Fibroblast of lung (primary cell): ENCODE results near the gene MUC12. TPM values are rescaled to one million over a fixed set of nuclear protein-coding genes. Genes with fewer than 3 reads are reported as not detected.

ENCODE experiments used
- DNase-seq, 2 donors: peaks; one replicate each; pipeline versions ENCODE4 v3.0.0 to v3.0.0-alpha.2; 2010; ENCODE audit warnings: low read depth in 2 of 2
- H2AFZ ChIP-seq: 2 replicates; pipeline ENCODE4 v1.5.1; 2012; ENCODE audit warnings: low read length, control low read depth, inconsistent platforms
- H3K27ac ChIP-seq: 2 replicates; pipeline ENCODE4 v1.5.1; 2011; ENCODE audit warnings: low read length, control low read depth; ENCODE audit not compliant: insufficient read depth
- H3K27me3 ChIP-seq: 2 replicates; pipeline ENCODE4 v1.5.1; 2011; ENCODE audit warnings: mild to moderate bottlenecking, low read length; ENCODE audit not compliant: control insufficient read depth, insufficient read depth
- H3K36me3 ChIP-seq: 2 replicates; pipeline ENCODE4 v1.5.1; 2011; ENCODE audit warnings: low read length; ENCODE audit not compliant: control insufficient read depth, insufficient read depth
- H3K4me1 ChIP-seq: 2 replicates; pipeline ENCODE4 v1.5.1; 2011; ENCODE audit warnings: low read length; ENCODE audit not compliant: control insufficient read depth, insufficient read depth; ENCODE audit errors: extremely low read depth
- H3K4me2 ChIP-seq: 2 replicates; pipeline ENCODE4 v1.5.1; 2011; ENCODE audit warnings: low read length, control low read depth; ENCODE audit not compliant: insufficient read depth; ENCODE audit errors: extremely low read depth
- H3K4me3 ChIP-seq, 4 experiments: fragments of 200-600 bp in 1 of 4; sonication (generic) in 1 of 4; replicated peaks in 1 of 4; 2 replicates each; pipeline ENCODE4 v1.5.1; 2011 to 2016; ENCODE audit warnings: low read length in 4 of 4, low read depth in 3 of 4, mild to moderate bottlenecking in 3 of 4, control low read depth in 2 of 4, inconsistent platforms in 1 of 4, mixed read lengths in 1 of 4; ENCODE audit not compliant: insufficient read depth in 1 of 4; ENCODE audit errors: control extremely low read depth in 1 of 4
- H3K79me2 ChIP-seq: 2 replicates; pipeline ENCODE4 v1.5.1; 2012; ENCODE audit warnings: mild to moderate bottlenecking, low read length, inconsistent platforms; ENCODE audit not compliant: control insufficient read depth, insufficient read depth
- H3K9ac ChIP-seq: 2 replicates; pipeline ENCODE4 v1.5.1; 2011; ENCODE audit warnings: mild to moderate bottlenecking, low read length, control low read depth; ENCODE audit not compliant: insufficient read depth
- H3K9me3 ChIP-seq: 2 replicates; pipeline ENCODE4 v1.5.1; 2012; ENCODE audit warnings: low read depth, low read length; ENCODE audit not compliant: control insufficient read depth, insufficient read depth
- H4K20me1 ChIP-seq: 2 replicates; pipeline ENCODE4 v1.5.1; 2011; ENCODE audit warnings: low read length; ENCODE audit not compliant: control insufficient read depth, insufficient read depth; ENCODE audit errors: extremely low read depth
- EZH2 ChIP-seq: IDR thresholded peaks from 2 replicates; pipeline ENCODE4 v1.5.1; 2012; ENCODE audit warnings: low read length, control low read depth, mild to moderate bottlenecking; ENCODE audit errors: missing control alignments
- polyA plus RNA-seq, 2 donors: library from polyadenylated mRNA; depleted of rRNA in 1 of 2; stranded (reverse) in 1 of 2; unstranded in 1 of 2; fragments of >200 nt; gene quantifications; 2 replicates each; pipeline ENCODE4 v1.2.1, GENCODE V29; 2011 to 2012; ENCODE audit warnings: missing spikeins in 1 of 2
- total RNA-seq: library from RNA; depleted of rRNA; stranded (reverse); fragments of >200 nt; gene quantifications from 2 replicates; pipeline ENCODE4 v1.2.1, GENCODE V29; 2014
- TF ChIP-seq, protein P1 (sequence below), 2 donors: IDR thresholded peaks in 1 of 2; conservative IDR thresholded peaks in 1 of 2; 1 replicate in 1 of 2; 2 replicates in 1 of 2; pipeline ENCODE4 v1.5.1; 2011 to 2012; ENCODE audit warnings: low read length in 2 of 2, control low read depth in 1 of 2, inconsistent platforms in 1 of 2, low read depth in 1 of 2, mild to moderate bottlenecking in 1 of 2

MUC12 gene
- total and polyA plus RNA-seq, 2 donors (not counting 1 experiment from before 2014, with no cell fraction given), result 0.50 to 0.95 TPM

- Histone ChIP-seq H3K4me1 (peaks cover 2% of the 10 kb centered on the region), H4K20me1 (no peaks in the 10 kb centered on the region), H3K4me3 (no peak overlapping the region), H3K4me2 (peak overlapping the region; percentile 25), H3K79me2 (no peaks in the 10 kb centered on the region), H3K27me3 (no peaks in the 10 kb centered on the region), H3K9ac (no peak overlapping the region), H3K9me3 (no peaks in the 10 kb centered on the region), H2AFZ (no peak overlapping the region), H3K27ac (no peak overlapping the region), H3K36me3 (no peaks in the 10 kb centered on the region)
- TF ChIP-seq, protein P1, sequence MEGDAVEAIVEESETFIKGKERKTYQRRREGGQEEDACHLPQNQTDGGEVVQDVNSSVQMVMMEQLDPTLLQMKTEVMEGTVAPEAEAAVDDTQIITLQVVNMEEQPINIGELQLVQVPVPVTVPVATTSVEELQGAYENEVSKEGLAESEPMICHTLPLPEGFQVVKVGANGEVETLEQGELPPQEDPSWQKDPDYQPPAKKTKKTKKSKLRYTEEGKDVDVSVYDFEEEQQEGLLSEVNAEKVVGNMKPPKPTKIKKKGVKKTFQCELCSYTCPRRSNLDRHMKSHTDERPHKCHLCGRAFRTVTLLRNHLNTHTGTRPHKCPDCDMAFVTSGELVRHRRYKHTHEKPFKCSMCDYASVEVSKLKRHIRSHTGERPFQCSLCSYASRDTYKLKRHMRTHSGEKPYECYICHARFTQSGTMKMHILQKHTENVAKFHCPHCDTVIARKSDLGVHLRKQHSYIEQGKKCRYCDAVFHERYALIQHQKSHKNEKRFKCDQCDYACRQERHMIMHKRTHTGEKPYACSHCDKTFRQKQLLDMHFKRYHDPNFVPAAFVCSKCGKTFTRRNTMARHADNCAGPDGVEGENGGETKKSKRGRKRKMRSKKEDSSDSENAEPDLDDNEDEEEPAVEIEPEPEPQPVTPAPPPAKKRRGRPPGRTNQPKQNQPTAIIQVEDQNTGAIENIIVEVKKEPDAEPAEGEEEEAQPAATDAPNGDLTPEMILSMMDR (conservative IDR thresholded peaks at IDR 0.05 in 1 of 2, IDR thresholded peaks at IDR 0.05 in 1 of 2; ENCODE audit: low read depth in 1 of 2, low read length in 2 of 2), result no peak
- no peak for TF ChIP-seq EZH2
- peak in 1 of 2 donors; percentile 44 for DNase-seq
These were observed 27.2 kb upstream of the MUC12 start for GRCh38 chr7:100942045-100942774.

DNA sequence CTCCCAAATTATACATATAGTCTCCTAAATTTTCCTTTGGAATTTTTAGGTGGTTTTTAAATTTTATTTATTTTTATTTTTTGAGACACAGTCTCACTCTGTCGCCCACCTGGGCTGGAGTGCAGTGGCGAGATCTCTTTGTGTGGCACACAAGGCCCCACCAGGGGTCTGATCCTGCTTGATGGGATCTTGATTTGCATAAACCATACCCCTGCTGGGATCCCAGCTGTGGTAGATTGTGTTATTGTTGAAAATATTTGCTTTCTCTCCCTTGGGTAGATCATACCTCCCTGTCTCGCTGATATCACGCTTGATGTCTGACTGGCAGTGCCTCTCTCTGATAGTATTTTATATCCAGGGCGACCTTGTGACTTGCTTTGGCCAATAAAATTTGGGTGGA is 25.7 kb upstream of the MUC12 start:
- no peak overlapping the region for H3K4me2 ChIP-seq
- no peaks in the 10 kb centered on the region for H3K27me3 ChIP-seq
- H4K20me1 ChIP-seq, result no peaks in the 10 kb centered on the region
- no peaks in the 10 kb centered on the region for H3K36me3 ChIP-seq
- H3K4me1 ChIP-seq, result peaks cover 2% of the 10 kb centered on the region
- DNase-seq, result no peak
- no peak overlapping the region for H3K9ac ChIP-seq
- no peak overlapping the region for H3K4me3 ChIP-seq
- H3K27ac ChIP-seq, result no peak overlapping the region
- no peak overlapping the region for H2AFZ ChIP-seq
- H3K9me3 ChIP-seq, result no peaks in the 10 kb centered on the region
- TF ChIP-seq, protein P1 (conservative IDR thresholded peaks at IDR 0.05 in 1 of 2, IDR thresholded peaks at IDR 0.05 in 1 of 2; ENCODE audit: low read depth in 1 of 2, low read length in 2 of 2), result no peak
- no peak for TF ChIP-seq EZH2
- H3K79me2 ChIP-seq, result no peaks in the 10 kb centered on the region

GRCh38 chr7:100944138-100944537 is 25.2 kb upstream of the MUC12 start:
- no peak overlapping the region for H3K9ac ChIP-seq
- no peaks in the 10 kb centered on the region for H3K9me3 ChIP-seq
- no peaks in the 10 kb centered on the region for H3K36me3 ChIP-seq
- H3K4me3 ChIP-seq, result no peak overlapping the region
- no peak overlapping the region for H3K4me2 ChIP-seq
- no peak overlapping the region for H2AFZ ChIP-seq
- no peak overlapping the region for H3K27ac ChIP-seq
- H3K4me1 ChIP-seq, result peaks cover 2% of the 10 kb centered on the region
- H3K27me3 ChIP-seq, result no peaks in the 10 kb centered on the region
- no peak for DNase-seq
- TF ChIP-seq EZH2, result no peak
- TF ChIP-seq, protein P1 (conservative IDR thresholded peaks at IDR 0.05 in 1 of 2, IDR thresholded peaks at IDR 0.05 in 1 of 2; ENCODE audit: low read depth in 1 of 2, low read length in 2 of 2), result no peak
- no peaks in the 10 kb centered on the region for H3K79me2 ChIP-seq
- H4K20me1 ChIP-seq, result no peaks in the 10 kb centered on the region
